ENCODE data around the gene DGLUCY. TPM values are rescaled to one million over a fixed set of nuclear protein-coding genes. Genes with fewer than 3 reads are reported as not detected.

DGLUCY gene
- total and polyA plus RNA-seq, 2 of the 8 experiments (the other 6 are each of a cell fraction or from before 2014, with no cell fraction given), result 24.9 to 31.8 TPM

DNA sequence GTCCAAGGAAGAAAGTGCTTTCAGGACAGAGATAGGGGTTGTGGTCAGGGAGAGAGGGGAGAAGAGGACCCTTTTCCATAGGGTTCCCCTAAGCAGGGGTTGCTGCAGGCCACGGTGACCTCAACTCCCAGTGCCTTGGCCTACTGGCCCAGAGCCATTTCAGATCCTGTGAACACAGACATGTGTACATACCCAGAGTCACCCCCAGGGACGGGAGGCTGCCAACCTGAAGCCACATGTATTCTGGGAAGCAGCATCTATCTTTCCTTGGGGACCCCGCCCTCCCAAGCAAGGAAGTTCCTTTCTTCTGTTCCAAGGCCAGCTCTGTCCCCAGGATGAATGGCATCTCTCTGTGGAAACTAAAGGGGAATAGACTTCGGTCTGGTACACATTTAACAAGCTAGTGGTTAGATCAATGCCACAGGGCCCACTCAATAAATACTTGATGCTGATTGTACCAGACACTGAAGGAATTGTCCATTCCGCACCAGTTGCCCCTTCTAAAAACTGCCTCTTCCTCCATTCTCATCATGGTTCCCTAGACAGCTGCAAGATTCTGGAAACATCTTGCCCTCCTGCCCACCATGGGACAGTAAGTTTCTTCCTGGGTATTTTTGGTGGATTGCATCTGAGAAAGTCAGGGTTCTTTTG lies 25.2 kb upstream of the DGLUCY start:
- Histone ChIP-seq H3K9ac (replicated peaks in 1 of 4; ENCODE audit: extremely low read depth in 1 of 4, low read depth in 3 of 4, low read length in 3 of 4) (no peak overlapping the region), H4K20me1 (replicated peaks in 1 of 2; ENCODE audit: control insufficient read depth in 1 of 2, insufficient read depth in 2 of 2, low read length in 2 of 2) (no peaks in the 10 kb centered on the region), H3K36me3 (ENCODE audit: control insufficient read depth in 2 of 4, insufficient read depth in 4 of 4, low read length in 3 of 4) (no peaks in the 10 kb centered on the region), H4K5ac (ENCODE audit: insufficient read length, low read depth, low read length) (no peak overlapping the region), H3K4ac (replicated peaks; ENCODE audit: insufficient read length, low read depth, low read length) (no peak overlapping the region), H3K56ac (replicated peaks; ENCODE audit: insufficient read length, low read depth, low read length) (no peak overlapping the region), H3K4me3 (ENCODE audit: extremely low read depth in 1 of 4, insufficient read depth in 2 of 4, low read depth in 3 of 4, low read length in 4 of 4) (no peak overlapping the region), H2BK12ac (ENCODE audit: low read depth, low read length) (no peak overlapping the region), H3K27ac (ENCODE audit: low read depth, low read length) (no peak overlapping the region), H3K18ac (ENCODE audit: extremely low read depth, low read length) (no peak overlapping the region), H2BK20ac (ENCODE audit: low read length) (no peak overlapping the region), H3K4me2 (ENCODE audit: insufficient read depth in 1 of 2, low read depth in 2 of 2, low read length in 2 of 2) (no peak overlapping the region), H3K14ac (ENCODE audit: insufficient read length) (no peak overlapping the region), H4K91ac (replicated peaks; ENCODE audit: insufficient read length, low read length) (no peak overlapping the region), H4K8ac (ENCODE audit: extremely low read depth, insufficient read depth, low read length) (no peak overlapping the region), H2BK120ac (replicated peaks; ENCODE audit: low read depth, low read length) (no peak overlapping the region), H3K79me2 (ENCODE audit: control insufficient read depth in 1 of 2, insufficient read depth in 2 of 2, low read length in 2 of 2) (no peaks in the 10 kb centered on the region), H2AK5ac (ENCODE audit: low read depth, low read length) (no peak overlapping the region), H3K9me3 (ENCODE audit: insufficient read depth in 2 of 2, low read depth in 1 of 2, low read length in 1 of 2) (no peaks in the 10 kb centered on the region), H2AFZ (ENCODE audit: low read length) (no peak overlapping the region), H3K79me1 (ENCODE audit: low read depth, low read length) (no peaks in the 10 kb centered on the region), H3K27me3 (replicated peaks in 1 of 4; ENCODE audit: control insufficient read depth in 3 of 4, extremely low read depth in 1 of 4, insufficient read depth in 3 of 4, low read length in 3 of 4) (no peaks in the 10 kb centered on the region), H3K4me1 (replicated peaks in 1 of 4; ENCODE audit: control insufficient read depth in 3 of 4, insufficient read depth in 4 of 4, low read length in 3 of 4) (no peaks in the 10 kb centered on the region), H3K23me2 (ENCODE audit: low read depth, low read length) (no peaks in the 10 kb centered on the region), H3K23ac (ENCODE audit: insufficient read length) (no peak overlapping the region), H2BK15ac (ENCODE audit: low read length) (no peak overlapping the region), H2BK5ac (ENCODE audit: low read depth, low read length) (no peak overlapping the region)
- FAIRE-seq, result no peak
- POLR2A ChIA-PET (ENCODE audit: partially characterized antibody), result interaction anchor here (0.6 to 1.7 kb wide), 4 partner anchors 9 to 33 kb away, joined by 3 read pairs; partner anchors contain the start of gene DGLUCY
- no peak for DNase-seq (ENCODE audit: low read depth in 1 of 2, low spot score in 2 of 2)
- TF ChIP-seq TEAD4 (IDR thresholded peaks at IDR 0.05; ENCODE audit: low read depth, low read length), result no peak
- no peak for TF ChIP-seq CHD1 (IDR thresholded peaks at IDR 0.05; ENCODE audit: low read depth, low read length)
- TF ChIP-seq EP300 (IDR thresholded peaks at IDR 0.05; ENCODE audit: borderline replicate concordance in 1 of 2, low read depth in 2 of 2, low read length in 2 of 2), result no peak
- 90% methylated on average over 5 of the region's 5 CpGs; no CpG with 5 or more reads in 1 of the 2 experiments for WGBS, 2 experiments (ENCODE audit: extremely low coverage in 1 of 2, insufficient coverage in 1 of 2, insufficient read length in 1 of 2, insufficient replicate concordance in 2 of 2, low coverage in 1 of 2, low lambda C conversion rate in 2 of 2, missing lambda C conversion rate in 1 of 2)
- CTCF ChIA-PET (ENCODE audit: partially characterized antibody), result interaction anchor here (1.5 kb wide), 2 partner anchors 16 to 51 kb away, joined by 3 to 4 read pairs; no protein-coding TSS in a partner anchor
